Measurements from ENCODE around the gene CMKLR1.

GRCh38 chr12:108364879-108365278 is 25.8 kb upstream of the CMKLR1 start:
- TF ChIP-seq, protein P1, sequence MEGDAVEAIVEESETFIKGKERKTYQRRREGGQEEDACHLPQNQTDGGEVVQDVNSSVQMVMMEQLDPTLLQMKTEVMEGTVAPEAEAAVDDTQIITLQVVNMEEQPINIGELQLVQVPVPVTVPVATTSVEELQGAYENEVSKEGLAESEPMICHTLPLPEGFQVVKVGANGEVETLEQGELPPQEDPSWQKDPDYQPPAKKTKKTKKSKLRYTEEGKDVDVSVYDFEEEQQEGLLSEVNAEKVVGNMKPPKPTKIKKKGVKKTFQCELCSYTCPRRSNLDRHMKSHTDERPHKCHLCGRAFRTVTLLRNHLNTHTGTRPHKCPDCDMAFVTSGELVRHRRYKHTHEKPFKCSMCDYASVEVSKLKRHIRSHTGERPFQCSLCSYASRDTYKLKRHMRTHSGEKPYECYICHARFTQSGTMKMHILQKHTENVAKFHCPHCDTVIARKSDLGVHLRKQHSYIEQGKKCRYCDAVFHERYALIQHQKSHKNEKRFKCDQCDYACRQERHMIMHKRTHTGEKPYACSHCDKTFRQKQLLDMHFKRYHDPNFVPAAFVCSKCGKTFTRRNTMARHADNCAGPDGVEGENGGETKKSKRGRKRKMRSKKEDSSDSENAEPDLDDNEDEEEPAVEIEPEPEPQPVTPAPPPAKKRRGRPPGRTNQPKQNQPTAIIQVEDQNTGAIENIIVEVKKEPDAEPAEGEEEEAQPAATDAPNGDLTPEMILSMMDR (IDR thresholded peaks at IDR 0.05): no peak
- TF ChIP-seq POLR2AphosphoS5 (IDR thresholded peaks at IDR 0.05): no peak
- TF ChIP-seq POLR2A (IDR thresholded peaks at IDR 0.05): no peak

Measured in gastroesophageal sphincter (tissue), 3 donors.